Activated CD4-positive, alpha-beta T cell treated with anti-CD3 and anti-CD28 coated beads, Interleukin-2, amount 50 U/mL, for 16 hours (primary cell): ENCODE measurements around the gene MPP4.

Experiments
- DNase-seq: peaks from one replicate; pipeline ENCODE4 v3.0.0-alpha.2; 2020

MPP4 gene

GRCh38 chr2:201622306-201622970 lies 76.0 kb downstream of the MPP4 start:
- DNase-seq = no peak

- no peak for DNase-seq
Observed at GRCh38 chr2:201621293-201621999, 77.0 kb downstream of the MPP4 start.

- no peak for DNase-seq
Observed at GRCh38 chr2:201618744-201619662, 79.4 kb downstream of the MPP4 start.

GRCh38 chr2:201608021-201608420 lies 90.4 kb downstream of the MPP4 start:
- no peak for DNase-seq

GRCh38 chr2:201607568-201607967 lies 90.9 kb downstream of the MPP4 start:
- DNase-seq = no peak

- DNase-seq = no peak
Observed at GRCh38 chr2:201600906-201601305, 97.5 kb downstream of the MPP4 start.

- DNase-seq = no peak
Observed at GRCh38 chr2:201597397-201597796, 101.0 kb downstream of the MPP4 start.
